ENCODE measurements around the gene HSPA14. TPM values are rescaled to one million over a fixed set of nuclear protein-coding genes. Genes with fewer than 3 reads are reported as not detected.

HSPA14 gene
- total and polyA plus RNA-seq, 2 experiments from 2014 or later = 14.9 to 21.0 TPM

- H3K27ac ChIP-seq = peak overlapping the region; percentile 61
- peak; percentile 54 for DNase-seq
These were observed 1.2 kb downstream of the HSPA14 start for GRCh38 chr10:14839305-14839695.

GRCh38 chr10:14840178-14840577 lies 2.1 kb downstream of the HSPA14 start:
- peaks cover 48% of the 10 kb centered on the region for H3K36me3 ChIP-seq (ENCODE audit: low read depth)

More at GRCh38 chr10:14839305-14839695, 1.2 kb downstream of the HSPA14 start:
- H3K27me3 ChIP-seq (replicated peaks; ENCODE audit: insufficient read depth) = no peaks in the 10 kb centered on the region
- TF ChIP-seq EZH2 (IDR thresholded peaks at IDR 0.05; ENCODE audit: insufficient read depth, poor library complexity, severe bottlenecking) (no peak), EZH2phosphoT487 (IDR thresholded peaks at IDR 0.05; ENCODE audit: insufficient read depth, low read depth) (no peak)
- no peaks in the 10 kb centered on the region for H3K9me2 ChIP-seq (ENCODE audit: insufficient read depth)
- peak overlapping the region; percentile 84 for H3K4me2 ChIP-seq (ENCODE audit: unreplicated experiment)
- H3K4me3 ChIP-seq = peak overlapping the region; percentile 87
- H3K9ac ChIP-seq = peak overlapping the region; percentile 91
- WGBS, 2 experiments (ENCODE audit: low coverage in 1 of 2, low lambda C conversion rate in 2 of 2, missing lambda C conversion rate in 2 of 2) = 8 to 12% methylated on average over 14 of the region's 14 CpGs
- H3K9me3 ChIP-seq (ENCODE audit: low read depth) = no peaks in the 10 kb centered on the region
- peaks cover 43% of the 10 kb centered on the region for H3K36me3 ChIP-seq (ENCODE audit: low read depth)
- peaks cover 12% of the 10 kb centered on the region for H3K4me1 ChIP-seq (ENCODE audit: insufficient read depth)
- H3F3A ChIP-seq (ENCODE audit: insufficient read depth) = no peaks in the 10 kb centered on the region
- H4K20me1 ChIP-seq (ENCODE audit: insufficient read depth) = no peaks in the 10 kb centered on the region
- peaks cover 55% of the 10 kb centered on the region for H3K79me2 ChIP-seq (ENCODE audit: insufficient read depth)
- H2AFZ ChIP-seq = peak overlapping the region; percentile 88
- in situ Hi-C loops (cut with MboI) = no loop called here

GRCh38 chr10:14843327-14843988 lies 5.4 kb downstream of the HSPA14 start:
- Histone ChIP-seq H3K79me2 (ENCODE audit: insufficient read depth) (peaks cover 66% of the 10 kb centered on the region), H3K36me3 (ENCODE audit: low read depth) (peaks cover 49% of the 10 kb centered on the region), H3K4me3 (no peak overlapping the region), H3K9ac (no peak overlapping the region), H3F3A (ENCODE audit: insufficient read depth) (0 out of 2 replicates have a peak, but pooled peaks cover 11% of the 10 kb centered on the region), H3K9me2 (ENCODE audit: insufficient read depth) (no peaks in the 10 kb centered on the region), H3K27me3 (replicated peaks; ENCODE audit: insufficient read depth) (no peaks in the 10 kb centered on the region), H3K27ac (no peak overlapping the region), H3K4me2 (ENCODE audit: unreplicated experiment) (no peak overlapping the region), H2AFZ (no peak overlapping the region), H3K4me1 (ENCODE audit: insufficient read depth) (peaks cover 5% of the 10 kb centered on the region), H3K9me3 (ENCODE audit: low read depth) (no peaks in the 10 kb centered on the region), H4K20me1 (ENCODE audit: insufficient read depth) (no peaks in the 10 kb centered on the region)
- in situ Hi-C loops (cut with MboI) = no loop called here
- TF ChIP-seq EZH2phosphoT487 (IDR thresholded peaks at IDR 0.05; ENCODE audit: insufficient read depth, low read depth) = no peak
- TF ChIP-seq EZH2 (IDR thresholded peaks at IDR 0.05; ENCODE audit: insufficient read depth, poor library complexity, severe bottlenecking) = no peak
- DNase-seq = no peak
- 92 to 95% methylated on average over 15 of the region's 15 CpGs for WGBS, 2 experiments (ENCODE audit: low coverage in 1 of 2, low lambda C conversion rate in 2 of 2, missing lambda C conversion rate in 2 of 2)

More at GRCh38 chr10:14840178-14840577, 2.1 kb downstream of the HSPA14 start:
- WGBS, 2 experiments (ENCODE audit: low coverage in 1 of 2, low lambda C conversion rate in 2 of 2, missing lambda C conversion rate in 2 of 2) = 94 to 100% methylated on average over 2 of the region's 2 CpGs
- in situ Hi-C loops (cut with MboI) = no loop called here
- peaks cover 12% of the 10 kb centered on the region for H3K4me1 ChIP-seq (ENCODE audit: insufficient read depth)
- H3K27me3 ChIP-seq (replicated peaks; ENCODE audit: insufficient read depth) = no peaks in the 10 kb centered on the region
- H3K9me3 ChIP-seq (ENCODE audit: low read depth) = no peaks in the 10 kb centered on the region
- TF ChIP-seq EZH2 (IDR thresholded peaks at IDR 0.05; ENCODE audit: insufficient read depth, poor library complexity, severe bottlenecking) (no peak), EZH2phosphoT487 (IDR thresholded peaks at IDR 0.05; ENCODE audit: insufficient read depth, low read depth) (no peak)
- H3K27ac ChIP-seq = no peak overlapping the region
- no peaks in the 10 kb centered on the region for H3K9me2 ChIP-seq (ENCODE audit: insufficient read depth)
- peaks cover 64% of the 10 kb centered on the region for H3K79me2 ChIP-seq (ENCODE audit: insufficient read depth)
- H3K9ac ChIP-seq = no peak overlapping the region
- no peaks in the 10 kb centered on the region for H3F3A ChIP-seq (ENCODE audit: insufficient read depth)
- no peak overlapping the region for H3K4me2 ChIP-seq (ENCODE audit: unreplicated experiment)
- no peaks in the 10 kb centered on the region for H4K20me1 ChIP-seq (ENCODE audit: insufficient read depth)
- H3K4me3 ChIP-seq = no peak overlapping the region
- no peak overlapping the region for H2AFZ ChIP-seq
- DNase-seq = no peak

GRCh38 chr10:14844948-14845347 lies 6.8 kb downstream of the HSPA14 start:
- H4K20me1 ChIP-seq (ENCODE audit: insufficient read depth) = no peaks in the 10 kb centered on the region
- no peaks in the 10 kb centered on the region for H3K9me2 ChIP-seq (ENCODE audit: insufficient read depth)
- H3K27me3 ChIP-seq (replicated peaks; ENCODE audit: insufficient read depth) = no peaks in the 10 kb centered on the region
- H3K36me3 ChIP-seq (ENCODE audit: low read depth) = peaks cover 49% of the 10 kb centered on the region
- peaks cover 51% of the 10 kb centered on the region for H3K79me2 ChIP-seq (ENCODE audit: insufficient read depth)
- no peak overlapping the region for H3K4me3 ChIP-seq
- 0 out of 2 replicates have a peak, but pooled peaks cover 11% of the 10 kb centered on the region for H3F3A ChIP-seq (ENCODE audit: insufficient read depth)
- H2AFZ ChIP-seq = no peak overlapping the region
- no peak overlapping the region for H3K9ac ChIP-seq
- no peaks in the 10 kb centered on the region for H3K4me1 ChIP-seq (ENCODE audit: insufficient read depth)
- in situ Hi-C loops (cut with MboI) = no loop called here
- H3K9me3 ChIP-seq (ENCODE audit: low read depth) = no peaks in the 10 kb centered on the region
- WGBS, 2 experiments (ENCODE audit: low coverage in 1 of 2, low lambda C conversion rate in 2 of 2, missing lambda C conversion rate in 2 of 2) = 90 to 99% methylated on average over 2 of the region's 2 CpGs
- H3K4me2 ChIP-seq (ENCODE audit: unreplicated experiment) = no peak overlapping the region
- no peak for DNase-seq
- TF ChIP-seq EZH2 (IDR thresholded peaks at IDR 0.05; ENCODE audit: insufficient read depth, poor library complexity, severe bottlenecking) = no peak
- TF ChIP-seq EZH2phosphoT487 (IDR thresholded peaks at IDR 0.05; ENCODE audit: insufficient read depth, low read depth) = no peak
- H3K27ac ChIP-seq = no peak overlapping the region
